Measurements from ENCODE around the gene ALG12. TPM values are rescaled to one million over a fixed set of nuclear protein-coding genes. Genes with fewer than 3 reads are reported as not detected.

Gene ALG12
- total RNA-seq, 2 experiments from 2014 or later = 12.4 to 13.8 TPM

- peak overlapping the region; percentile 13 for H3K27ac Mint-ChIP-seq
- intact Hi-C loops (cut with micrococcal nuclease) = no loop called here
- H3K9me3 Mint-ChIP-seq = no peaks in the 10 kb centered on the region
- H3K4me1 Mint-ChIP-seq (ENCODE audit: low read depth) = peaks cover 8% of the 10 kb centered on the region
- H3K27me3 Mint-ChIP-seq = no peaks in the 10 kb centered on the region
- no peak for DNase-seq
- ChIA-PET POLR2A (interaction anchor here (1.5 kb wide), 1 partner anchor 20 kb away, joined by 4 read pairs; no protein-coding TSS in a partner anchor), CTCF (no interaction called here)
- no peak overlapping the region for H3K4me3 Mint-ChIP-seq
- peaks cover 3% of the 10 kb centered on the region for H3K36me3 Mint-ChIP-seq
Measured at GRCh38 chr22:49956418-49956770, 38.2 kb upstream of the ALG12 start.

- Mint-ChIP-seq H3K4me1 (ENCODE audit: low read depth) (peaks cover 8% of the 10 kb centered on the region), H3K27ac (no peak overlapping the region), H3K9me3 (no peaks in the 10 kb centered on the region), H3K36me3 (peaks cover 2% of the 10 kb centered on the region), H3K4me3 (no peak overlapping the region), H3K27me3 (no peaks in the 10 kb centered on the region)
- CTCF ChIA-PET = no interaction called here
- intact Hi-C loops (cut with micrococcal nuclease) = no loop called here
- POLR2A ChIA-PET = interaction anchor here (1.5 kb wide), 1 partner anchor 20 kb away, joined by 4 read pairs; no protein-coding TSS in a partner anchor
- DNase-seq = no peak
Measured at GRCh38 chr22:49955581-49956417, 37.6 kb upstream of the ALG12 start.

GRCh38 chr22:49954991-49955580 is 36.8 kb upstream of the ALG12 start:
- Mint-ChIP-seq H3K4me3 (no peak overlapping the region), H3K36me3 (peaks cover 2% of the 10 kb centered on the region), H3K4me1 (ENCODE audit: low read depth) (peaks cover 8% of the 10 kb centered on the region), H3K9me3 (no peaks in the 10 kb centered on the region), H3K27me3 (no peaks in the 10 kb centered on the region), H3K27ac (peak overlapping the region; percentile 38)
- POLR2A ChIA-PET = interaction anchor here (1.5 kb wide), 1 partner anchor 19 kb away, joined by 4 read pairs; no protein-coding TSS in a partner anchor
- intact Hi-C loops (cut with micrococcal nuclease) = no loop called here
- CTCF ChIA-PET = no interaction called here
- DNase-seq = no peak

- CTCF ChIA-PET = no interaction called here
- no peak overlapping the region for H3K4me3 Mint-ChIP-seq
- H3K9me3 Mint-ChIP-seq = no peaks in the 10 kb centered on the region
- DNase-seq = no peak
- H3K27me3 Mint-ChIP-seq = no peaks in the 10 kb centered on the region
- POLR2A ChIA-PET = no interaction called here
- H3K27ac Mint-ChIP-seq = no peak overlapping the region
- H3K4me1 Mint-ChIP-seq (ENCODE audit: low read depth) = peaks cover 6% of the 10 kb centered on the region
- intact Hi-C loops (cut with micrococcal nuclease) = no loop called here
- H3K36me3 Mint-ChIP-seq = no peaks in the 10 kb centered on the region
Measured at GRCh38 chr22:49954354-49954753, 36.1 kb upstream of the ALG12 start.

- Mint-ChIP-seq H3K36me3 (no peaks in the 10 kb centered on the region), H3K27me3 (no peaks in the 10 kb centered on the region), H3K9me3 (no peaks in the 10 kb centered on the region), H3K4me1 (ENCODE audit: low read depth) (peaks cover 1% of the 10 kb centered on the region), H3K4me3 (no peak overlapping the region), H3K27ac (no peak overlapping the region)
- intact Hi-C loops (cut with micrococcal nuclease) = no loop called here
- POLR2A ChIA-PET = no interaction called here
- CTCF ChIA-PET = no interaction called here
- DNase-seq = no peak
Measured at GRCh38 chr22:49953680-49954344, 35.6 kb upstream of the ALG12 start.

- H3K4me3 Mint-ChIP-seq = no peak overlapping the region
- CTCF ChIA-PET = no interaction called here
- H3K27ac Mint-ChIP-seq = no peak overlapping the region
- no peaks in the 10 kb centered on the region for H3K4me1 Mint-ChIP-seq (ENCODE audit: low read depth)
- DNase-seq = no peak
- no peaks in the 10 kb centered on the region for H3K9me3 Mint-ChIP-seq
- no peaks in the 10 kb centered on the region for H3K36me3 Mint-ChIP-seq
- POLR2A ChIA-PET = no interaction called here
- intact Hi-C loops (cut with micrococcal nuclease) = no loop called here
- no peaks in the 10 kb centered on the region for H3K27me3 Mint-ChIP-seq
Measured at GRCh38 chr22:49953027-49953679, 34.9 kb upstream of the ALG12 start.

- no peaks in the 10 kb centered on the region for H3K4me1 Mint-ChIP-seq (ENCODE audit: low read depth)
- intact Hi-C loops (cut with micrococcal nuclease) = no loop called here
- no peaks in the 10 kb centered on the region for H3K9me3 Mint-ChIP-seq
- no peak overlapping the region for H3K4me3 Mint-ChIP-seq
- H3K27me3 Mint-ChIP-seq = no peaks in the 10 kb centered on the region
- POLR2A ChIA-PET = no interaction called here
- H3K36me3 Mint-ChIP-seq = no peaks in the 10 kb centered on the region
- no peak for DNase-seq
- no peak overlapping the region for H3K27ac Mint-ChIP-seq
- CTCF ChIA-PET = no interaction called here
Measured at GRCh38 chr22:49951986-49952896, 34.0 kb upstream of the ALG12 start.

- H3K4me3 Mint-ChIP-seq = no peak overlapping the region
Measured at GRCh38 chr22:49951678-49951985, 33.4 kb upstream of the ALG12 start.

GRCh38 chr22:49951000-49951677 is 32.9 kb upstream of the ALG12 start:
- no peak overlapping the region for H3K27ac Mint-ChIP-seq
- H3K9me3 Mint-ChIP-seq = no peaks in the 10 kb centered on the region
- no peak overlapping the region for H3K4me3 Mint-ChIP-seq
- H3K27me3 Mint-ChIP-seq = no peaks in the 10 kb centered on the region
- no peaks in the 10 kb centered on the region for H3K36me3 Mint-ChIP-seq
- POLR2A ChIA-PET = no interaction called here
- intact Hi-C loops (cut with micrococcal nuclease) = no loop called here
- CTCF ChIA-PET = no interaction called here
- peaks cover 5% of the 10 kb centered on the region for H3K4me1 Mint-ChIP-seq (ENCODE audit: low read depth)
- no peak for DNase-seq

More at GRCh38 chr22:49951678-49951985, 33.4 kb upstream of the ALG12 start:
- Mint-ChIP-seq H3K4me1 (ENCODE audit: low read depth) (peaks cover 1% of the 10 kb centered on the region), H3K27me3 (no peaks in the 10 kb centered on the region), H3K27ac (no peak overlapping the region), H3K36me3 (no peaks in the 10 kb centered on the region), H3K9me3 (no peaks in the 10 kb centered on the region)
- POLR2A ChIA-PET = no interaction called here
- intact Hi-C loops (cut with micrococcal nuclease) = no loop called here
- DNase-seq = no peak
- CTCF ChIA-PET = no interaction called here

GRCh38 chr22:49950396-49950994 is 32.3 kb upstream of the ALG12 start:
- ChIA-PET POLR2A (no interaction called here), CTCF (no interaction called here)
- no peak for DNase-seq
- intact Hi-C loops (cut with micrococcal nuclease) = no loop called here
- H3K27me3 Mint-ChIP-seq = no peaks in the 10 kb centered on the region
- no peaks in the 10 kb centered on the region for H3K9me3 Mint-ChIP-seq
- H3K4me1 Mint-ChIP-seq (ENCODE audit: low read depth) = peaks cover 9% of the 10 kb centered on the region
- no peak overlapping the region for H3K4me3 Mint-ChIP-seq
- no peaks in the 10 kb centered on the region for H3K36me3 Mint-ChIP-seq
- no peak overlapping the region for H3K27ac Mint-ChIP-seq

- POLR2A ChIA-PET = no interaction called here
- H3K9me3 Mint-ChIP-seq = no peaks in the 10 kb centered on the region
- H3K4me3 Mint-ChIP-seq = no peak overlapping the region
- H3K36me3 Mint-ChIP-seq = no peaks in the 10 kb centered on the region
- intact Hi-C loops (cut with micrococcal nuclease) = no loop called here
- no peak overlapping the region for H3K27ac Mint-ChIP-seq
- H3K4me1 Mint-ChIP-seq (ENCODE audit: low read depth) = peaks cover 9% of the 10 kb centered on the region
- CTCF ChIA-PET = no interaction called here
- no peaks in the 10 kb centered on the region for H3K27me3 Mint-ChIP-seq
- no peak for DNase-seq
Measured at GRCh38 chr22:49949914-49950292, 31.7 kb upstream of the ALG12 start.
